Measurements from ENCODE around the gene OR10D3. TPM values are rescaled to one million over a fixed set of nuclear protein-coding genes. Genes with fewer than 3 reads are reported as not detected.

Gene OR10D3
- total and polyA plus RNA-seq, 2 of the 8 experiments (the other 6 are each of a cell fraction or from before 2014, with no cell fraction given) = not detected

DNA sequence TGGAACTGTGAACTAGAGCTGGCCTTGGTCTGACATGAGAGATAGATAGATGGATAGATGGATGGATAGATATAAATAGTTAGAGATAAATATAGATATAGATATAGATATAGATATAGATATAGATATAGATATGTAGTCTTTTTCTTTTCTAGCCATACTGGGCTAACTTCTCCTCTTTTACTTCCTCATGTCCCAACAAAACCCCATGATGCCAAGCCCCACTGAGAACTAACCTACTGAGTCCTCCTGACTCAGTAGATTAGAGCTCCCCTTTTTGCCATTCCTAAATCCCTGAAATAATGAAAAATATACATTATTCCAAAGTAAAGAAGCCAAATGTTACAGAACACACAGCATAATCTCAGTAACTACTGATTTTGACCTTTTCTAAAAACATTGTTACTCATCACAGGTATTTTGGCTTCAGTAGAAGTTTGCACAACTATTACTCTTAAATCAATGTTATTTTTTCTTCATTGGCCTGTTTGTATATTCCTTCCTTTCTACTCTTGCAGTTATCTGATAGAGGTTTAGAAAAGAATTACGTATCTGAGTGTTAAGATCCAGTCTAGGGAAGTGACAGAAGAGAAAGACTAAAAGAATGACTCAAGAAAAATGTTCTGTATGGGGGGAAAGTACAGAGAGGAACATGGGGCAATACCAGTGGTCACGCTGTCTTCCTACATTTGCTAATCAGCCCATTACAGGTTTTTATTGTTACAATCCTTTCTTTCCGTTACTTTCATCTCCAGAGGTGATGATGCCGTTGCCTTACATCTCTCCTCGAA is 6.0 kb upstream of the OR10D3 start:
- WGBS, 2 experiments (ENCODE audit: extremely low coverage in 1 of 2, insufficient coverage in 1 of 2, insufficient read length in 1 of 2, insufficient replicate concordance in 2 of 2, low coverage in 1 of 2, low lambda C conversion rate in 2 of 2, missing lambda C conversion rate in 1 of 2) = 92% methylated on average over 5 of the region's 5 CpGs; no CpG with 5 or more reads in 1 of the 2 experiments
- Histone ChIP-seq H3K4me2 (ENCODE audit: insufficient read depth in 1 of 2, low read depth in 2 of 2, low read length in 2 of 2) (no peak overlapping the region), H2BK20ac (ENCODE audit: low read length) (no peak overlapping the region), H3K36me3 (ENCODE audit: control insufficient read depth in 2 of 4, insufficient read depth in 4 of 4, low read length in 3 of 4) (no peaks in the 10 kb centered on the region), H3K9me3 (ENCODE audit: insufficient read depth in 2 of 2, low read depth in 1 of 2, low read length in 1 of 2) (no peaks in the 10 kb centered on the region), H2BK5ac (ENCODE audit: low read depth, low read length) (no peak overlapping the region), H4K20me1 (replicated peaks in 1 of 2; ENCODE audit: control insufficient read depth in 1 of 2, insufficient read depth in 2 of 2, low read length in 2 of 2) (no peaks in the 10 kb centered on the region), H3K18ac (ENCODE audit: extremely low read depth, low read length) (no peak overlapping the region), H2AK5ac (ENCODE audit: low read depth, low read length) (no peak overlapping the region), H2AFZ (ENCODE audit: low read length) (no peak overlapping the region), H3K23me2 (ENCODE audit: low read depth, low read length) (no peaks in the 10 kb centered on the region), H4K91ac (replicated peaks; ENCODE audit: insufficient read length, low read length) (no peak overlapping the region), H2BK12ac (ENCODE audit: low read depth, low read length) (no peak overlapping the region), H3K27ac (ENCODE audit: low read depth, low read length) (no peak overlapping the region), H4K8ac (ENCODE audit: extremely low read depth, insufficient read depth, low read length) (no peak overlapping the region), H2BK120ac (replicated peaks; ENCODE audit: low read depth, low read length) (no peak overlapping the region), H3K79me1 (ENCODE audit: low read depth, low read length) (no peaks in the 10 kb centered on the region), H3K23ac (ENCODE audit: insufficient read length) (no peak overlapping the region), H3K56ac (replicated peaks; ENCODE audit: insufficient read length, low read depth, low read length) (no peak overlapping the region), H2BK15ac (ENCODE audit: low read length) (no peak overlapping the region), H3K27me3 (replicated peaks in 1 of 4; ENCODE audit: control insufficient read depth in 3 of 4, extremely low read depth in 1 of 4, insufficient read depth in 3 of 4, low read length in 3 of 4) (peaks cover 0 to 14% (median 4%) of the 10 kb centered on the region in 4 experiments; a peak in 4 of 7 replicates), H4K5ac (ENCODE audit: insufficient read length, low read depth, low read length) (no peak overlapping the region), H3K4me1 (replicated peaks in 1 of 4; ENCODE audit: control insufficient read depth in 3 of 4, insufficient read depth in 4 of 4, low read length in 3 of 4) (peaks cover 0 to 3% (median 2%) of the 10 kb centered on the region in 4 experiments; a peak in 1 of 7 replicates), H3K9ac (replicated peaks in 1 of 4; ENCODE audit: extremely low read depth in 1 of 4, low read depth in 3 of 4, low read length in 3 of 4) (no peak overlapping the region), H3K14ac (ENCODE audit: insufficient read length) (no peak overlapping the region), H3K79me2 (ENCODE audit: control insufficient read depth in 1 of 2, insufficient read depth in 2 of 2, low read length in 2 of 2) (no peaks in the 10 kb centered on the region), H3K4me3 (ENCODE audit: extremely low read depth in 1 of 4, insufficient read depth in 2 of 4, low read depth in 3 of 4, low read length in 4 of 4) (no peak overlapping the region), H3K4ac (replicated peaks; ENCODE audit: insufficient read length, low read depth, low read length) (no peak overlapping the region)
- ChIA-PET CTCF (ENCODE audit: partially characterized antibody) (no interaction called here), POLR2A (ENCODE audit: partially characterized antibody) (no interaction called here)
- DNase-seq (ENCODE audit: low read depth in 1 of 2, low spot score in 2 of 2) = no peak
- no peak for TF ChIP-seq ASH2L (IDR thresholded peaks at IDR 0.05; ENCODE audit: low read length)
- TF ChIP-seq, protein P1, sequence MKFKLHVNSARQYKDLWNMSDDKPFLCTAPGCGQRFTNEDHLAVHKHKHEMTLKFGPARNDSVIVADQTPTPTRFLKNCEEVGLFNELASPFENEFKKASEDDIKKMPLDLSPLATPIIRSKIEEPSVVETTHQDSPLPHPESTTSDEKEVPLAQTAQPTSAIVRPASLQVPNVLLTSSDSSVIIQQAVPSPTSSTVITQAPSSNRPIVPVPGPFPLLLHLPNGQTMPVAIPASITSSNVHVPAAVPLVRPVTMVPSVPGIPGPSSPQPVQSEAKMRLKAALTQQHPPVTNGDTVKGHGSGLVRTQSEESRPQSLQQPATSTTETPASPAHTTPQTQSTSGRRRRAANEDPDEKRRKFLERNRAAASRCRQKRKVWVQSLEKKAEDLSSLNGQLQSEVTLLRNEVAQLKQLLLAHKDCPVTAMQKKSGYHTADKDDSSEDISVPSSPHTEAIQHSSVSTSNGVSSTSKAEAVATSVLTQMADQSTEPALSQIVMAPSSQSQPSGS (IDR thresholded peaks at IDR 0.05; ENCODE audit: low read length) = no peak
- TF ChIP-seq TAF7 (optimal IDR thresholded peaks at IDR 0.05; ENCODE audit: borderline replicate concordance, low read depth, low read length) = no peak
- no peak for TF ChIP-seq CBX5 (IDR thresholded peaks at IDR 0.05; ENCODE audit: low read depth, low read length)
- no peak for TF ChIP-seq CEBPB (IDR thresholded peaks at IDR 0.05; ENCODE audit: low read depth, low read length)
- TF ChIP-seq SIN3A (conservative IDR thresholded peaks at IDR 0.05 in 1 of 2, IDR thresholded peaks at IDR 0.05 in 1 of 2; ENCODE audit: low read depth in 1 of 2, low read length in 2 of 2) = no peak
- no peak for TF ChIP-seq POLR2AphosphoS5 (IDR thresholded peaks at IDR 0.05; ENCODE audit: low read depth, low read length)
- TF ChIP-seq CTBP2 (IDR thresholded peaks at IDR 0.05; ENCODE audit: borderline replicate concordance, insufficient read depth, insufficient read length, low read length) = no peak
- TF ChIP-seq, protein P2, sequence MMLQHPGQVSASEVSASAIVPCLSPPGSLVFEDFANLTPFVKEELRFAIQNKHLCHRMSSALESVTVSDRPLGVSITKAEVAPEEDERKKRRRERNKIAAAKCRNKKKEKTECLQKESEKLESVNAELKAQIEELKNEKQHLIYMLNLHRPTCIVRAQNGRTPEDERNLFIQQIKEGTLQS (IDR thresholded peaks at IDR 0.05; ENCODE audit: insufficient read depth, low read depth, low read length) = no peak
- TF ChIP-seq CHD2 (IDR thresholded peaks at IDR 0.05; ENCODE audit: low read length) = no peak
- FAIRE-seq = no peak
